Activated T-helper 9 cell treated with anti-CD3 and anti-CD28 coated beads, Interleukin-2, amount 50 U/mL, for 16 hours (primary cell): ENCODE results near the gene CASKIN2.
A peak's percentile ranks its signal among the peaks of the same experiment; 100 is the strongest.
"Not testable (repeated sequence)": the region's sequence is repeated elsewhere in the genome, so short reads cannot be mapped to it uniquely, and the experiment has no call there.

Source experiments
- DNase-seq: peaks from one replicate; pipeline ENCODE4 v3.0.0-alpha.2; 2020; ENCODE audit warnings: low read depth

The CASKIN2 gene

DNA sequence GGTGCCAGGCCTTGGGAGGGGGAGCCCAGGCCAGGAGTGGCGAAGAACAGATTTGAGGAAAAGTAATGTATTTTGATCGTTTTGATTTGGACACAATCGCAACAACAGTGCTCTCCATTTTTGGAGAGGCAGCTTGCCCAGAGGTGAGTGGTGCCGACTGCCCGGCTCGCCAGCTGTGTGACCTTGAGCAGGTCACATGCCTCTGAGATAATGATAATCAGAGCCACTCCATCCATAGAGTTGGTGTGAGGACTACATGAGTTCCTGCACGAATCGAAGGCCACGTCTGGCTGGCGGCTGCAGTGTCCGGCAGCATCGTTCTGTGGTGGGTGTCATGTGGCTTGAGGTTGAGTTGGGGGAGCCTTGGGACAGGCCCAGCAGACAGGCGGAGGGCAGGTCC lies 30.8 kb upstream of the CASKIN2 start:
- no peak for DNase-seq

DNA sequence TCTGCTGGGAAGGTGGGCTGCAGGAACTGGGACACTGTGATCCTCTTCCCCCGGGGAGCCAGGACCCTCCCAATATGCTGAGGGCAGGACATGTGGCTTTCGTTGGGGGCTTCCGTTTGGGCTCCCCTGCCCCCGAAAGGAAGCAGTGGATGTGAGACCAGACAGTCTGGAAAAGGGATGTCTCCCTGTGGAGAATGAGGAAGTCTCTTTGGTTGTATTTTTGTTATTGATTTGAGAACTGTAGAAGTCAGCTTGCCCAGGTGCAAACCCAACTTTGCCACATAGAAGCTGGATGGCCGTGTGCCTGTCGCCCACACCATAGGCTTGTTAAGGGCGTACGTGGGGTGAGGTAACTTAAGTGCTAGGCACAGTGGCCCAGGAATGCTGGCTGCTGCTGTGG lies 28.9 kb upstream of the CASKIN2 start:
- no peak for DNase-seq

DNA sequence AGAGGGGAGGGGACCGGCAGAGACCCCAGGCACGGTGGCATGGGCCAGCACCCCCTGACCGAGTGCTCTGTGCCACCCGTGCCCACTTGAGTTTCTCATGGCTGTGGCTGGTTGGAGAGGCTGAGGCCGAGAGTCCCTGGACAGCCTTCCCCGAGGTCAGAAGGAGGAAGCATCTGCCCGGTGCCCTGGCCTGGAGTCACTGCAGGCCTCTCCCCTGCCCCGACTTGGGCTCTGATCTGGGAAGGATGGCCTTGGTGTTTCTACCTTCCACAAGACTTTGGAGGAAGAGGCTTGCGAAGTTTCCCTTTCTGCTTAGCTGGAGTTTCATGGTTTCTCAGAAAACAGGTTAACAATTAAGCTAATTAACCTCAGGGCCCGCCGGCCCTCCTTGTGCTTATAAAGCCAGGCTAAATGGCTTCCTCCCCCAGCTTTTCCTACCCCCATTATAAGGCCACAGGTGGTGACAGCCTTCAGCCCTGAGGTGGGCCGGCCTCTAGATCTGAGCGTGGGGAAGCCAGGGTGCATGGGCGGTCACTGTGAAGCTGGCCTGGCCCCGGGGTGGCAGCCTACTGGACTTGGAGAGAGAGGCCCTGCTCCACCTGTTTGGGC lies 27.5 kb upstream of the CASKIN2 start:
- no peak for DNase-seq

DNA sequence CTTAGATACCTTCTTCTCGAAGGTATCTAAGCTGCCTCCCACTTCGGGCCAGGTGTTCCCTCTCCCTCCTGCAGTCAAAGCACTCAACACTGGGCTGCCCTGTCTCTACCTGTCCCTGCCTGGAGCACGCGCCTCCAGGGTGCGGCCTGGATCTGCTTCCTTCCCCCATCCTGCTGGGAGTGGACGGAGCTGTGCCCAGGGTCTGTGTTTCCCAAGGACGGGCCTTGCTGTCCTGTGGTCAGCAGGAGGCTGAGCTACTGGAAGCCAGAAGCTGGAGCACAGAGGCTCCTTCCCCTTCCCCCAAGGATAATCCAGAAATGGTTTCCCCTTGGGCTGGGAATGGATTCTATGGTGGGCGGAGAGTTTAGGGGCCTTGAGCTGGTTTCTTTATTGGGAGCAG lies 26.9 kb upstream of the CASKIN2 start:
- no peak for DNase-seq

DNA sequence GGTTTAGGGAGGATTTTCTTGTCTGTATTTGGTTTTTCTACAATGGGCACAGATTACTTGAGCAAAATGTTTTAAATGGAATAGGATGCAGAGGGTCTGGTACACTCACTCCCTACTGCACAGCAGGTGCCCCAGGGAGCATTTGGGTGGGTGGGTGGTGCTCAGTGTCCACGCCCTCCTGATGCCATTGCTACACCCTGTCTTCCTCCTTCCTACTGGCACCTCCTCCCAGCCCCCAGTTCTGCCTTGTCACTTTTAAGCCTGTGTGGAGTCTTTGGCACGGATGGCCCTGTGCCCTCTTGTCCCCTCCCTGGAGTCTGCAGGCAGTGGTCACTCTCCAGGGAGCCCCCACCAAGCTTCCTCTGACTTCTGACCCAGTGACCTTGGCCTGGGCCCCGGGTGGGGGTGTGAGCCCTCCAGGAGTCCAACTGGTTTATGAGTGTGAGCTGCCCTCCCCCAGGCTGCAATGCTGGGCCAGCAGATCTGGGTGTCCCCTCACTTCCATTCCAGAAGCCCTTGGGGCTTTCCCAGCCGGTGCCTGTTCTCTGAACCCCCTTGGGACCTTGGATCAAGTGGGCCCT lies 25.7 kb upstream of the CASKIN2 start:
- no peak for DNase-seq

DNA sequence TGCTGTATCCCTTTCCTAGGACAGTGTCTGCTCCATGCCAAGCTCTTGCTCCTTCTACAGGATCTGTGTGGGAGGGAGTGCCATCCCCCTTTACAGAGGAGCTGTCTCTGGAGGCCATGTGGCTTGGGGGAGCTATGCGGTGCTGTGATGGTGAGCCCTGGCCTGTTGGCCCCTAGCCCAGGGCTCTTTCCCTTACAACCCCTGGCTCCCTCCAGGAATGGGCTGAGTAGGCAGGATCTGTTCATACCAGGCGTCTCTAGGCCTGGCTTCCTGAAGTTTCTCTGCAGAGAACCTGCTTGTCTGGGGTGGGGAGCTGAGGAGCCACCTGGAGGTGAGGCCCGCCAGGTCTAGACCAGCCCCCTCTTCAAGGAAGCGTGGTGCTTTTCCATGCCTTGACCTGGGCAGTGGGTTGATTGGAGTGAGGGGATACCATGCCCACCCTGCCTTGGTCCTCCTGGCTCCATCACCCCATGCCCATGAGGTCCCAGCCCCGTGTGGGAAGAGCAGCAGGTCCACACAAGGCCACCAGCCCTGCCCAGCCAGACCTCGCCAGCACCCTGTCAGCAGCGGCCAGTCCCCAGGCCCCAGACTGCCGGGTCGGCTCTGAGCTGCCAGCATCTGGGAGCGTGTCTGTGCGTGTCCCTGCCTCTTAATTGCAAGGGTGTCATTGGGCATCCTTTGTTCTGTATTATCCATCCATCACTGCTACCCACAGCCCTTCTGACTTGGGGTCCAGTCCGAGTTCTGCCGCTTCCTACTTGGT lies 24.8 kb upstream of the CASKIN2 start:
- no peak for DNase-seq

DNA sequence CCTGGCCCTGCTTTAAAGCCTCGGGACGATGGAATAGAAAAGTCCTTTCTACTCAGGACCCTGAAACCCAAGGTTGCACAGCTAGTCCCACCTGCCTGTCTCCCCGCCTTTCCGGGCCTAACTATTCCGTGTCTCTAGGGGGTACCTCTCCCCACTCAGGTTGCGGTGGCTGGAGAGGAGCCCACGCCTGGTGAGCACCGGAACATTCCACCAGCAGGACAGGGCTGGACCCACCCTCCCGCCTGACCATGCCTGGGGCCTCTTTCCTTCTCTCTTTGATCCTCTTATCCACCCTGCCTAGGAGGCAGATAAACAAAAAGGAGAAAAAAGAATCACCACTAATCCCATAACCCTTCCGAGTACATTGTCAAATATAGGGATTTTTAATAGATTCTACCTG lies 21.0 kb upstream of the CASKIN2 start:
- DNase-seq, result no peak

DNA sequence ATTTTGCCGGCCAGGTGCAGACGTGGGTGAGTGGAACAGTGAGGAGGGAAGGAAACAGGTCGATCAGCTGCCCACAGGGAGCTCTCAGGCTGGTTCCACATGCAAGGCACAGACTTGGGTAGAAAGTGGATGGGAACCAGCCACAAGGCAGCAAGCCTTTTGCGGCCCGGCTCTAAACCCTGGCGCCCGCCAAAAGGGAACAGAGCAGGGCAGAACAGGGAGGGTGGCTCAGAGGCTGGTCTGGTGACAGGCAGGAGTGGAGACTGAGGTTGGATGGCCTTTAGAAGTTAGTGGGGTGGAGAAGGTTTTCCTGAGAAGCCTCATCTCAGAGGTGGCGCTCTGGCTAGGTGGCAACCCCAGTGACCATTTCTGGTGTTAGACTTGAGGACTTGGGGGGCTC lies 20.5 kb upstream of the CASKIN2 start:
- no peak for DNase-seq

DNA sequence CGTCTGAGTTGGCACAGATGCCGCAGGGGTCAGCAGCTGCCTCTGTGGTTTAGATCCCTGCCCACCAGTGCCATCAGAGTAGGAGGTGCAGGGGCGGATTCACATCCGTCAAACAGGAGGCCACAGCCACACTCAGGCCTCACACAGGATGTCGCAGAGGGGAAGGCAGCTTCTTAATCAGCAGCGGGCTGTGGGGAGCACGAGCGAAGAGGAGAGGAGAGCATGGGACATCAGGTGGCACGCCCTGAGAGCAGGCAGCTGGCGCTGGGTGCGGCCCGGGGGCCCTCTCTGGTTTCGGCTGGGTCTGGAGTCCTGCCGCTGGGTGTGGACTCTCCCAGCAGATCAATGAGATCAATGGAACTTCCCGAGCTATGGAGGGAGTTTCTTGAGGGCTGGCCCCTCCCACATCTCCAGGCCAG lies 19.8 kb upstream of the CASKIN2 start:
- peak; percentile 16 for DNase-seq

DNA sequence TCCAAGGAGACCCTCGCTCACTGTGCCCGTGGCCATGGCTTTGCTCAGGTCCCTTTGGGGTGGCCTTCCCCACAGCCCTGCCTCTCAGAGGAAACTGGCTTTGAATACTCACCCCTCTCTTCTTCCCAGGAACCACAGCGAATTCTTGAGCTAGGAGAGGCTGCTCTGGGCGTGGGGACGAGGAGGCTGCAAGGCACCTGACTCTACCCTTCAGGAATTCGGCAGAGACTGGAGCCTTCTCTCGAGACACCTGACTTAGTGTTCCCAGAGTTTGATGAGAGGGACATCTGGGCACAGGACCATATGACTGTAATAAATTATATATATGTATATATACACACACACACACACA lies 16.4 kb upstream of the CASKIN2 start:
- DNase-seq, result no peak

DNA sequence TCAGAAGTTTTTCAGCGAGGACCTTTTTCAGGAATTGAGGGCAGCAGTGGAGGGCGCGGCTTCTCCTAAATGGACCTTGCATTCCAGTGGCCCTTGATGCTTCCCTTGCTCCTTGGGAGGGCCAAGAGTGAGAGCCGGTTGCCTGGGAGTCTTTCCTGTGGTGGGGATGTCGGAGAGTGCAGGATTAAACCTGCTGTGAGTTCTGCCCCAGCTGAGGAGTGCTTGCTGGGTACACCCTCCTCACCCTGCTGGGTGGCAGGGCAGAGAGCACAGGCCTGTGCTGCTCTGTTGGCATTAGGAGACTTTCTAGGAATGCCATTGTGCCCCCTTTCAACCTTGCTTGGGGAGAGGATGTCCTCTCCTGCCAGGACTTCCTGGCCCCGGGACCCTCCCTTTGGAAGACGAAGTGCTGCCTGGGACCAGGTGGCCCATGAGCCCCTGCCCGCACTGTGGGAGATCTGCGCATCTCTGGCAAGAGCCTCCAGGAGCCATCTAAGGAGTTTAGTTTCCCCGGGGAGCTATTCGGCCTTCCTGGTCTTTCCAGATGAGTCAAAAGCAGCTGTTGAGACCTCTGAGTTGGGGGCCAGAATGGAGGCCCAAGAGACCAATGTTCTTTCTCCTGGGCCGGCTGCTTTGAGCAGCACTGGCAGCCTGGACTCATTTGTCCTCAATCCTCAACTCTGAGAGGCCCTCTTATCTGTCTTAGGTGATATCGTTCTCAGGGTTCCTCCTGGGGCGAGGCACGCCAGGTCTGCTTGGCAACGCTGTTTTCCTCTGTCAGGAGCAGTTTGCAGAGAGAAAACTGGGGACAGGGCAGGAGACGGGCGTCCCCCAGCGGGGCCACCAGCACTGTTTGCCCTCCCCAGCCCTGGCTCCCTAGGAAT lies 15.7 kb upstream of the CASKIN2 start:
- no peak for DNase-seq

DNA sequence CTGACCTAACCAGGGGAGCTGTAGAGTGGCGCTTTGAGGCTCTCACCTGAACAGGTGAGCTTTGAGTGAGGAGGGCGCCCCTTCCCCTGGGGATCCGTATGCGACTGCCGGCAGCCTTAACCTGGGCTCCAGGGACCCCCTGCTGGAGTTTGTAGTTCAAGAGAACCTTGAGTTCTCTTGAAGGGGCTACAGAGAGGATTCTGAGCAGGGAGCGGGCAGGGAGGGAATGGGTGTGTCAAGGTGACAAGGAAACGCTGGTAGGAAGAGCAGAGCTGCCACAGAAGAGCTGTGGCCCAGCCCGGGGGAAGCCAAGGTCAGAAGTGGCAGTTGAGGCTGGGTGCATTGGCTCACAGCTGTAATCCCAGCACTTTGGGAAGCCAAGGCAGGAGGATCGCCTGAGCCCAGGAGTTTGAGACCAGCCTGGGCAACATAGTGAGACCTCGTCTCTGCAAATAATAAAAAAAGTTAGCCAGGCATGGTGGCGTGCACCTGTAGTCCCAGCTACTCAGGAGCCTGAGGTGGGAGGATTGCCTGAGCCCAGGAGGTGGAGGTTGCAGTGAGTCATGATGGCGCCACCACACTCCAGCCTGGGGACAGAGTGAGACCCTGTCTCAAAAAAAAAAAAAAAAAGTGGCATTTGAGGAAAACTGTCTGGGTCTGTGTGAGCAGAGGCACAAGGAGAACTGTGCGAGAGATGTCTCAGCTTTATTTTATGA lies 11.4 kb upstream of the CASKIN2 start:
- no peak for DNase-seq

DNA sequence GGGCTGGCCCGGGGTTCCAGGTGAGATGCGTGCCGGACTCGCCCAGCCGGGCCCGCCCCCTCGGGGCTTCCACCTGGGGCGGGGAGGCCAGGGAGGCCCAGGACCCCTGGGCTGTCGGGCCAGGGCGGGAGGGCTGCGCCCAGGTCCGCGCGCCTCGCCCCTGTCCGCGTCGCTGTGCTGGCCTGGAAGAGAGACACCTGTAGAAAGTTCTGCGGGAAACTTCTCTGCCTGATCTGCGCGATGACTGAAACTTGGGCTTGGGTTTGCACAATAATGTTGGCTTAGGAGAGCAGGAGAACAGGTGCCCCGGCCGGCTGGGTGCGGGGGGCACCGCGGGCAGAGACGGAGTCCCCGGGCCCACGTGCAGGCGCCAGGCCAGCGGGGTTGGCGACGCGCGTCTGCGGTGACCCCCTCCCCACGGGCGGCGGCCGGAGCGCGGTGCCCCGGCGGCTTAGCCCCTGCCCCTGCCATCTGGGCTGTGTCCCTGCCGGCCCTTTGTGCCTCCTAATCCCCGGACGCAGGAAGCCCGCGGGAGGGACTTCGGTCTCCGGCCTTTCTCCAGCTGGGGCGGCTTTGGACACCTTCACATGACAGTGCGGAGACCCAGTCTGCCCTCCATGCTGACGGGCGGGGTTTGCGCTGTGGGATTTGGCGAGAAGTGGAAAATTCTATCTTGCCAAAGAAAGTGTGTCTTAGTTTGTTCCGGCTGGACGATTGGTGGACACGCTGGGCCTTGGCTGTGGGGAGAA lies 10.6 kb upstream of the CASKIN2 start:
- DNase-seq, result no peak

DNA sequence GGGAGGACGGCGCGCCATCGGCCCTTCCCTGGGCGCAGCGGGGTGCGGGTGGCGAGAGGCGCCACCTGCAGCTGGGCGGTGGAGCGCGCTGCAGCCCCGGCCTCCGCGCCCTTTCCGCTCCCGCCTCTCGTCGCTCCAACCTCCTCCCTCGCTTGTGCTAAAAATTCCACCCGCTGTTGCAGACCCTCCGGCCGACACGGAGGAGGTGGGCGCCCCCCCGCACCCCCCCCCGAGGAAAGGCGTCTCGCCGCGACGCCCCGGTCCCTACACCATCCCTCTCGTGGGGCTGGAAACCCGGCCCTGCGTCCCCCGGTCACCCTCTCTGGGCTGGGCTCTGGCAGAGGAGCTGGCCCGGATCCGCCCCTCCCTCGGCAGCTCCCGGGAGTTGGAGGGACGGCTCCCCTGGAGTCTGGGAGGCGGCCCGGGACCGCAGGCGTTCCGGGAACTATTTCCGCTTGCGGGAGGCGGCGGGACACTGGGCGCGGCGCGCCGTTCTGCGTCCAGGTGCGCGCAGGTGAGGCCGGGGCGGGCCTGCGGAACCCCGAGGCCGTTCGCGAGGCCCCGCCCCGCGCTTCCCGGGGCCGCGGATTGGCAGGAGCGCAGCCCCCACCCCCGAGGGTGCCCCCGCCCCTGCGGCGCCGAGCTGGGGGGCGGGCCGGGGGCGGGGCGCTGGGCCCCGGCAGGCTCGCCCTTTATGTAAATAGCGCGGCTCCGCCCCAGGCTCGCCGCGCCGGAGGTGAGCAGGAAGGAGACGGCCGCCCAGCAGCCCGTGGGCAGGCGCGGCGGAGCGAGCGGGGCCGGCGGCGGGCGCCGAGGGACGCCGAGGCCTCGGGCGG lies 9.9 kb upstream of the CASKIN2 start, which contains the start of gene LLGL2:
Gene LLGL2 (plus strand): TSS at position 728 of the 836 bp plus-strand sequence. CDS start 17,730 bp downstream, outside the sequence.
- peak; percentile 81 for DNase-seq

DNA sequence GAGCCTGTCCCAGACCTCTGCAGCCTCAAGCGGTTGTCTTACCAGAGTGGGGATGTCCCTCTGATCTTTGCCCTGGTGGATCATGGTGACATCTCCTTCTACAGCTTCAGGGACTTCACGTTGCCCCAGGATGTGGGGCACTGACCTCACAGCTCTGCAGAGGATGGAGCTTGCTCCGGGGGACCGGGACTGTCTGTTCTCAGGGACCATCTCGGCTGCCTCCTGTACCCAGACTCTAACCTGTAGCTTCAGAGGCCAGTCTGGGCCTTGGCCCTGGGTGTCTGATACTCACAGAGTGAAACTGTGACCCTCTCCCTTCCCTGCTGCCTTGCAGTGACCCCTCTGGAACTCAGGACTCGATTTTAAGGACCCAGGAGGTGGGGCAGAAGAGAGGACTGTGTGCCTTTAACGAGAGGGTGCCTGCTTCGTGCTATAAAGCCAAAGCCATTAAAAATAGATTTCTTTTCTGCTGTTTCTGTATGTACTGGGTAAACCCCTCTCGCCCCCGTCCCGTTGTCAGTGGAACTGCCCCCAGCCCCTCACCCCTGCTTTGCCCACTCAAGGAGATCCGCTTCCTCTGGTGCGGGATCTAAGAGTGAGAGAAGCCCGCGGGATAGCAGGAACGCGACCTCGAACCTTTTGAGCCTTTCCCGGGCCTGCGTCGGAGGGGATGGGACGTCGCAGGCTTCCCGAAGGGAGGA lies 9.1 kb upstream of the CASKIN2 start:
- DNase-seq, result no peak

DNA sequence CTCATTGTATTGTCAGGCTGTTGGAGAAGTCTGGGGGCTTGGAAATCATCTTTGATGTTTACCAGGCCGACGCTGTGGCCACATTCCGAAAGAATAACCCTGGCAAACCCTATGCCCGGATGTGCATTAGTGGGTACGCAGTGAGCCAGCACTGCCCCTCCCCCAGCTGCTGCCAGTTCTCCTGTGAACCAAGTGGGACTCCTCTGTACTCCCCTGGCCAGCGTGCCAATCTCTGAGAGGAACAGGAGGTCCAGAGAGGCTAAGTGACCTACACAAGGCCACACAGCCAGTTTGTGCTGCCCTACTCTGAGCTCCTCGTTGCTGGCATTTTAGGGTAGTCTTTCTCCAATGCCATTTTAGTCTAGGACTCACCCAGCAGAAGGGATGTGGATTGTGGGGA lies 8.3 kb upstream of the CASKIN2 start:
- DNase-seq, result no peak

DNA sequence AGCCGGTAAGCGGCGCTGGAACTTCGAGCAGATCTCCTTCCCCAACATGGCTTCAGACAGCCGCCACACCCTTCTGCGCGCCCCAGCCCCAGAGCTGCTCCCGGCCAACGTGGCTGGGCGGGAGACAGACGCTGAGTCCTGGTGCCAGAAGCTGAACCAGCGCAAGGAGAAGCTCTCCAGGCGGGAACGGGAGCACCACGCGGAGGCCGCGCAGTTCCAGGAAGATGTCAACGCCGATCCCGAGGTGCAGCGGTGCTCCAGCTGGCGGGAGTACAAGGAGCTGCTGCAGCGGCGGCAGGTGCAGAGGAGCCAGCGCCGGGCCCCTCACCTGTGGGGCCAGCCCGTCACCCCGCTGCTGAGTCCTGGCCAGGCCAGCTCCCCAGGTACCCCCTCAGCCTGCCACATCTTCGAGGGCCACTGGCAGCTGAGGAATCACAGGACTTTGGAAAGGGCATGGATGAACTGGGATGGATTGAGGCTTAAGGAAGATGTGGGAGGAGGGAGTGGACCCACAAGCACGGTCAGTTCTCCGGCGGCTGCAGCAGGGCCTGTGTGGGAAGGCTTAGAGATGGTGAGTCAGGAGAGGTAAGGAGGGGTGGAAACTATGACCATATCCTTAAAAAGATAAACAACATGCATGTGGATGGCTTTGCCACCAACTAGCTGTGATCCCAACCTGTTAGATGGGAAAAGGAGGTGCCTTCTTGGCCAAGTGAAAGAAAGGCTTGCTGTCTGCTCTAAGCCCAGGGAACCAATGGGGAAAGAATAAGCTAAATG lies 6.8 kb upstream of the CASKIN2 start:
- DNase-seq, result no peak

DNA sequence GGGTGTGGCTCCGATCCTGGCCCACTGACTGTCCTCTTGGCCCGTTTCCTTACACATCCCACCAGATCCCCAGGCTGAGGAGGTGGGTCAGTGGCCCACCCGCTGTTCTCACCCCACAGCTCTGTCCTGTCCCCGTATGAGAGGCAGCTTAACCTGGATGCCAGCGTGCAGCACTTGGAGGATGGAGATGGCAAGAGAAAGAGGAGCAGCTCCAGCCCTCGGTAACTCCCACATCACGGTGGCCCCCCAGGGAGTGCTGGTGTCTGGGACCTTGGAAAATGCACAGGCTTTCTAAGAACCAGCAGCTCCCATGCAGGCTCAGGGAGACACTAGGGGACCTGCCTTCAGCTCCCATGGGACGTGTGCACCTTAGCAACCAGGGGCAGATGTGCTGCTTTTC lies 6.0 kb upstream of the CASKIN2 start:
- DNase-seq, result no peak

DNA sequence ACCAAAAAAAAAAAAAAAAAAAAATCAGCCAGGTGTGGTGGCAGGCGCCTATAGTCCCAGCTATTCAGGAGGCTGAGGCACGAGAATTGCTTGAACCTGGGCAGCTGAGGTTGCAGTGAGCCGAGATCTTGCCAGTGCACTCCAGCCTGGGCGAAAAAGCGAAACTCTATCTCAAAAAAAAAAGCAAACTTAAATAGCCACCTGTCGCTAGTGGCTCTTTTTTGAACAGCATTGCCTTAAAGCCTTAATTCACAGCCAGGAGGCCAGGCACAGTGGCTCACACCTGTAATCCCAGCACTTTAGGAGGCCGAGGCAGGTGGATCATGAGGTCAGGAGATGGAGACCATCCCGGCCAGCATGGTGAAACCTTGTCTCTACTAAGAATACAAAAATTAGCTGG lies 5.1 kb upstream of the CASKIN2 start:
- DNase-seq, result not testable (repeated sequence)
